Stomach (tissue), 9 donors: ENCODE measurements around the gene SESN3. TPM values are rescaled to one million over a fixed set of nuclear protein-coding genes. Genes with fewer than 3 reads are reported as not detected.

Source experiments
- DNase-seq, 2 donors: peaks; one replicate each; pipeline versions ENCODE4 v3.0.0 to v3.0.0-alpha.2; 2013 to 2019
- H3K27ac ChIP-seq, 5 donors: fragments of 200-600 bp in 4 of 5; sonication (generic) in 4 of 5; one replicate each; pipeline ENCODE4 v1.5.1; 2013 to 2019; ENCODE audit warnings: mild to moderate bottlenecking in 1 of 5, moderate library complexity in 1 of 5
- H3K27me3 ChIP-seq, 3 donors: fragments of 200-600 bp; sonication (generic); one replicate each; pipeline ENCODE4 v1.5.1; 2017 to 2019; ENCODE audit warnings: mixed run types in 1 of 3
- H3K36me3 ChIP-seq, 4 donors: fragments of 200-600 bp; sonication (generic); 1 replicate in 3 of 4; 2 replicates in 1 of 4; pipeline ENCODE4 v1.5.1; 2016 to 2019
- H3K4me1 ChIP-seq, 4 donors: fragments of 200-600 bp; sonication (generic); one replicate each; pipeline ENCODE4 v1.5.1; 2016 to 2019
- H3K4me3 ChIP-seq, 4 donors: fragments of 200-600 bp; sonication (generic) in 3 of 4; one replicate each; pipeline ENCODE4 v1.5.1; 2016 to 2019; ENCODE audit warnings: mild to moderate bottlenecking in 1 of 4
- H3K9me3 ChIP-seq, 4 donors: fragments of 200-600 bp; sonication (generic); one replicate each; pipeline ENCODE4 v1.5.1; 2016 to 2019
- EP300 ChIP-seq: sonication (generic); formaldehyde crosslinking; IDR thresholded peaks from one replicate; pipeline ENCODE4 v1.6.1; 2017; ENCODE audit warnings: antibody characterized with exemption
- POLR2A ChIP-seq, 4 donors: fragments of 450-650 bp; IDR thresholded peaks; one replicate each; pipeline ENCODE4 v1.6.1; 2016; ENCODE audit warnings: antibody characterized with exemption in 4 of 4, control low read depth in 2 of 4, mild to moderate bottlenecking in 1 of 4, moderate library complexity in 1 of 4
- POLR2AphosphoS5 ChIP-seq, 3 donors: sonication (generic); formaldehyde crosslinking; IDR thresholded peaks; one replicate each; pipeline ENCODE4 v1.6.1; 2016; ENCODE audit warnings: antibody characterized with exemption in 3 of 3
- WGBS, 5 donors: extraction: QIAGEN DNeasy Blood & Tissue Kit in 3 of 5; methylation state at CpG; one replicate each; pipeline versions ENCODE4 v1.1.5 to v1.1.7; 2013 to 2018; 5-methylcytosine and 5-hydroxymethylcytosine counted together
- intact Hi-C: fragments of 100-400 bp; cut with DNase I; formaldehyde crosslinking; loops from one replicate; pipeline ENCODE4 v1.15.1; 2023; ENCODE audit warnings: low total_unique reads
- polyA plus RNA-seq, 3 donors: library from polyadenylated mRNA; stranded (reverse); fragments of 200-250 nt; gene quantifications; one replicate each; pipeline ENCODE4 v1.2.3, GENCODE V29; 2013
- total RNA-seq, 5 donors: library from RNA; depleted of rRNA; stranded (reverse); fragments of >200 nt; gene quantifications; one replicate each; pipeline versions ENCODE4 v1.1.0 to v1.2.3, GENCODE V29; 2014 to 2016
- TF ChIP-seq, protein P1 (sequence below), 7 experiments: fragments of 450-650 bp in 4 of 7; fragments of 200-600 bp in 3 of 7; sonication (generic) in 3 of 7; IDR thresholded peaks; one replicate each; pipeline ENCODE4 v1.5.1; 2016 to 2019; ENCODE audit warnings: antibody characterized with exemption in 7 of 7, control low read depth in 2 of 7, mild to moderate bottlenecking in 1 of 7
- donor health status: healthy with polysubstance abuse.
- donor health status: Bipolar disorder and iron deficiency.
- donor health status: healthy.

The SESN3 gene
- total and polyA plus RNA-seq, 8 donors = 2.7 to 43.7 (median 6.0) TPM

DNA sequence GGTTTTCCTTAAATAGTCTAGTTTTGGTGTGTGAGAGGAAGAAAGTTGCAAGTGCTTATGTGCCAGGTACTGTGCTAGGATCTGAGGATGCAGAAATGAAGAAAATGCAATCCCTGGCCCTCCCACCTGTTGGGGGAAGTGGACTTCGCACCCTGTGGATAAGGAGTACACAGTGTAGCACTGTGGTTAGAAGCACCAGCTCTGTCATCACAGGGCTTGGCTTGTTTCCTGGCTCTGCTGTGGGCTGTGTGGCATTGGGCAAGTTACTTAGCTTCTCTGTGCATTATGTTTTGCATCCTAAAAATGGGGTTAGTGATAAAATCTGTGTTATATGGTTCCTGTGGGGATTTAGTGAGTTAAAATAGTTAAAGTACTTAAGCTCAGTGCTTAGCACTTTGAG lies 73.2 kb downstream of the SESN3 start:
- TF ChIP-seq EP300 (no peak), POLR2A (IDR thresholded peaks at IDR 0.05) (no peak), POLR2AphosphoS5 (IDR thresholded peaks at IDR 0.05) (no peak)
- TF ChIP-seq, protein P1, sequence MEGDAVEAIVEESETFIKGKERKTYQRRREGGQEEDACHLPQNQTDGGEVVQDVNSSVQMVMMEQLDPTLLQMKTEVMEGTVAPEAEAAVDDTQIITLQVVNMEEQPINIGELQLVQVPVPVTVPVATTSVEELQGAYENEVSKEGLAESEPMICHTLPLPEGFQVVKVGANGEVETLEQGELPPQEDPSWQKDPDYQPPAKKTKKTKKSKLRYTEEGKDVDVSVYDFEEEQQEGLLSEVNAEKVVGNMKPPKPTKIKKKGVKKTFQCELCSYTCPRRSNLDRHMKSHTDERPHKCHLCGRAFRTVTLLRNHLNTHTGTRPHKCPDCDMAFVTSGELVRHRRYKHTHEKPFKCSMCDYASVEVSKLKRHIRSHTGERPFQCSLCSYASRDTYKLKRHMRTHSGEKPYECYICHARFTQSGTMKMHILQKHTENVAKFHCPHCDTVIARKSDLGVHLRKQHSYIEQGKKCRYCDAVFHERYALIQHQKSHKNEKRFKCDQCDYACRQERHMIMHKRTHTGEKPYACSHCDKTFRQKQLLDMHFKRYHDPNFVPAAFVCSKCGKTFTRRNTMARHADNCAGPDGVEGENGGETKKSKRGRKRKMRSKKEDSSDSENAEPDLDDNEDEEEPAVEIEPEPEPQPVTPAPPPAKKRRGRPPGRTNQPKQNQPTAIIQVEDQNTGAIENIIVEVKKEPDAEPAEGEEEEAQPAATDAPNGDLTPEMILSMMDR (IDR thresholded peaks at IDR 0.05) = no peak
- intact Hi-C loops = loop anchor here (5.0 kb wide), 1 partner anchor 604 kb away; no protein-coding TSS in a partner anchor
- H3K27ac ChIP-seq = peak overlapping the region in 4 of 5 donors; percentile 39 to 65 (median 58)

GRCh38 chr11:95156916-95157541 lies 74.0 kb downstream of the SESN3 start:
- peak in 1 of 2 donors; percentile 73 for DNase-seq
- Histone ChIP-seq H3K27me3 (no peaks in the 10 kb centered on the region), H3K4me3 (no peak overlapping the region), H3K4me1 (peaks cover under 1 to 40% (median 12%) of the 10 kb centered on the region in 4 donors), H3K9me3 (no peaks in the 10 kb centered on the region), H3K27ac (peak overlapping the region in 4 of 5 donors; percentile 39 to 65 (median 58)), H3K36me3 (no peaks in the 10 kb centered on the region)
- intact Hi-C loops = loop anchor here (5.0 kb wide), 1 partner anchor 605 kb away; no protein-coding TSS in a partner anchor
- no peak for TF ChIP-seq EP300
- no peak for TF ChIP-seq POLR2AphosphoS5 (IDR thresholded peaks at IDR 0.05)
- TF ChIP-seq, protein P1 (IDR thresholded peaks at IDR 0.05) = no peak
- TF ChIP-seq POLR2A (IDR thresholded peaks at IDR 0.05) = no peak
- 33 to 46% (median 40%) methylated on average over 7 of the region's 7 CpGs for WGBS, 5 donors

More for the DNA sequence above, 73.2 kb downstream of the SESN3 start:
- Histone ChIP-seq H3K27me3 (no peaks in the 10 kb centered on the region), H3K4me1 (peaks cover 0 to 34% (median 10%) of the 10 kb centered on the region in 4 donors), H3K36me3 (no peaks in the 10 kb centered on the region), H3K4me3 (no peak overlapping the region), H3K9me3 (no peaks in the 10 kb centered on the region)
- DNase-seq = no peak
- 54 to 84% (median 68%) methylated on average over 1 of the region's 1 CpG for WGBS, 5 donors

DNA sequence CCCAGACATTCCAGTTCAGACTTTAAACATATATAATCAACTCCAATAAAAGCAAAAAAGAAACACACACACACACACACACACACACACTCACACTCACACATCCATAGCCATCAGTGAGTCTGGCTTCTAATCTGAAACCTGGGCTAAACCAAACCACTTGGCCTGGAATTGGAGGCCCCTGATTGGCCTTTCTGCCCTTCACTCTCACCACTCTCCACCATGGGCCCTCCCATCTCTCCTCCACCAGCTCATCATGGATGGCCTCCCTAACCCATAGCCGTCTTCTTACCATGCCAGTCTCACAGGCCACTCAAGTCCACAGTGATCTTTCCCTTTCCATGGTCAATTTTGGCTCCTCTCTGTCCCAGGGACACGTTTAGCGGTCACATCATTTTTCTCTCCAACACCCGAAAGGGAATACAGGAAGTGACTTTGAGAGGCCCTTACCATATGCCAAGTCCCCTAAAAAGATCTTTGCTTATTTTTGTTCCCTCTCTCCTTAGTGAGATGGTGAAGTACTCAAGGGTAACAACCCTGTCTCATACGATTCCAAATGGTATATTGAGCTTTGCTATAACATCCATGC lies 74.8 kb downstream of the SESN3 start:
- WGBS, 5 donors = 77 to 89% (median 88%) methylated on average over 5 of the region's 5 CpGs
- Histone ChIP-seq H3K9me3 (no peaks in the 10 kb centered on the region), H3K4me1 (peaks cover 5 to 47% (median 16%) of the 10 kb centered on the region in 4 donors), H3K27ac (peak overlapping the region in 3 of 5 donors; percentile 52 to 65 (median 63)), H3K4me3 (no peak overlapping the region), H3K36me3 (no peaks in the 10 kb centered on the region), H3K27me3 (no peaks in the 10 kb centered on the region)
- no peak for DNase-seq
- intact Hi-C loops = loop anchor here (5.0 kb wide), 1 partner anchor 606 kb away; no protein-coding TSS in a partner anchor
- TF ChIP-seq, protein P1 (IDR thresholded peaks at IDR 0.05) = no peak
- TF ChIP-seq POLR2AphosphoS5 (IDR thresholded peaks at IDR 0.05) (no peak), EP300 (no peak), POLR2A (IDR thresholded peaks at IDR 0.05) (no peak)

DNA sequence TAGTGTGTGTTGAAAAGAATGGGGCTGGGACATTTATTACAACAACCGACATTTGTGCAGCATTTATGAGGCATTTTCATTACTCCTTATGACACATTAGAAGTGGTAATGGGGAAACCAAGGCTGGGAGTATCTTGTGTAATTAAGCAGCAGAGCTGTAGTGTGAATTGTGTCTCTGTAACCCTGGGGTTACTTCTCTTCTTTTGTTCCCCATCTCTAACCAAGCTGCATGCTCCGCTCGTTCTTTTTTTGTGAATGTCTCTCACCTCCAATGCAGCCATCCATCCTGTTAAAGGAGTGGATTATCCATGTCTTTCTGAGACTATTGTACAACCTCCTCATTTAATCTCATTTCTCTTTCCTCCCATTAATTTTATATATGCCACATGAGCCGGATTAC lies 75.6 kb downstream of the SESN3 start:
- peaks cover 6 to 55% (median 17%) of the 10 kb centered on the region in 4 donors for H3K4me1 ChIP-seq
- no peak for DNase-seq
- no peak overlapping the region for H3K4me3 ChIP-seq
- no peak overlapping the region for H3K27ac ChIP-seq
- 88 to 99% (median 96%) methylated on average over 4 of the region's 4 CpGs for WGBS, 5 donors
- intact Hi-C loops = loop anchor here (5.0 kb wide), 1 partner anchor 607 kb away; no protein-coding TSS in a partner anchor
- TF ChIP-seq EP300 = no peak
- H3K36me3 ChIP-seq = no peaks in the 10 kb centered on the region
- H3K27me3 ChIP-seq = no peaks in the 10 kb centered on the region
- no peaks in the 10 kb centered on the region for H3K9me3 ChIP-seq

- H3K4me3 ChIP-seq = no peak overlapping the region
- intact Hi-C loops = no loop called here
- H3K27me3 ChIP-seq = no peaks in the 10 kb centered on the region
- peak; percentile 38 to 82 for DNase-seq
- no peak overlapping the region for H3K27ac ChIP-seq
- no peaks in the 10 kb centered on the region for H3K36me3 ChIP-seq
- peaks cover 6 to 64% (median 23%) of the 10 kb centered on the region in 4 donors for H3K4me1 ChIP-seq
- H3K9me3 ChIP-seq = no peaks in the 10 kb centered on the region
- TF ChIP-seq, protein P1 (IDR thresholded peaks at IDR 0.05) = peak in 5 of 7 experiments; percentile 16 to 45 (median 24)
- no peak for TF ChIP-seq EP300
These were observed 76.5 kb downstream of the SESN3 start for GRCh38 chr11:95154514-95154913.
